Measurements from ENCODE around the gene MALAT1. TPM values are rescaled to one million over a fixed set of nuclear protein-coding genes. Genes with fewer than 3 reads are reported as not detected.
A peak's percentile ranks its signal among the peaks of the same experiment; 100 is the strongest.

The MALAT1 gene
- total RNA-seq, 2 experiments from 2014 or later = 2,463 to 2,829 TPM

DNA sequence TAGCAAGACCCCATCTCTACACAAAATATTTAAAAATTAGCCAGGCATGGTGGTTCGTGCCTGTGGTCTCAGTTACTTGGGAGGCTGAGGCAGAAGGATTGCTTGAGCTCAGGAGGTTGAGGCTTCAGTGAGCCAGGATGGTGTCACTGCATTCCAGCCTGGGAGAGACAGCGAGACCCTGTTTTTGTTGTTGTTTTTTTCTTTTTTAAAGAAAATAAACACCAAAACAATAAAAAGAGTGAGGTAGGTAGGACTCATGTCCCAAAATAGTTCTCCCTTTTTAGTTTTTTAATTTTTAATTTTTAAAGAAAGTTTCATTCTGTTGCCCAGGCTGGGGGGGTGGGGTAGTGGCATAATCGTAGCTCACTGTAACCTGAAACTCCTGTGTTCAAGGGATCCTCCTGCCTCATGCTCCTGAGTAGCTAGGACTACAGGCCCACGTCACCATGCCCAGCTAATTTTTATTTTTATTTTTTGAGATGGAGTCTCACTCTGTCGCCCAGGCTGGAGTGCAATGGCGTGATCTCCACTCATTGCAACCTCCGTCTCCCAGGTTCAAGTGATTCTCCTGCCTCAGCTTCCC is 25.5 kb upstream of the MALAT1 start:
- no peak for DNase-seq
- H3K36me3 Mint-ChIP-seq = peaks cover 6% of the 10 kb centered on the region
- H3K27ac Mint-ChIP-seq = peak overlapping the region; percentile 98
- peaks cover 34% of the 10 kb centered on the region for H3K4me1 Mint-ChIP-seq
- no peaks in the 10 kb centered on the region for H3K9me3 Mint-ChIP-seq
- H3K4me3 Mint-ChIP-seq = no peak overlapping the region
- H3K27me3 Mint-ChIP-seq = no peaks in the 10 kb centered on the region

DNA sequence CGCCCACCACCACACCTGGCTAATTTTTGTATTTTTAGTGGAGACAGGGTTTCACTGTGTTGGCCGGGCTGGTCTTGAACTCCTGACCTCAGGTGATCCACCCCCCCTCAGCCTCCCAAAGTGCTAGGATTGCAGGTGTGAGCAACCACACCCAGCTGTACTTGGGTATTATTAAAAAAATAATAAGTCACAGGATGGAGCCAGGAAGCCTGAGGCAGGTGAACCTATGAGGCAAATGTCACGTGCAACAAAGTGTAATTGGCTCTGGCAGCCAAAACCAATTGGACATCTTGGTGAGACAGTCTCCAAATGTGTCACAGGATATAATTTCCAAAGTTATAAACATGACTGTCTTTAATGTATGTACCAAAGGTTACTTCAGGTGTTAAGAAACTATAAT is 24.0 kb upstream of the MALAT1 start:
- Mint-ChIP-seq H3K4me1 (peaks cover 38% of the 10 kb centered on the region), H3K27ac (peak overlapping the region; percentile 34), H3K4me3 (peak overlapping the region; percentile 22), H3K27me3 (no peaks in the 10 kb centered on the region), H3K9me3 (no peaks in the 10 kb centered on the region), H3K36me3 (peaks cover 6% of the 10 kb centered on the region)
- DNase-seq = no peak

DNA sequence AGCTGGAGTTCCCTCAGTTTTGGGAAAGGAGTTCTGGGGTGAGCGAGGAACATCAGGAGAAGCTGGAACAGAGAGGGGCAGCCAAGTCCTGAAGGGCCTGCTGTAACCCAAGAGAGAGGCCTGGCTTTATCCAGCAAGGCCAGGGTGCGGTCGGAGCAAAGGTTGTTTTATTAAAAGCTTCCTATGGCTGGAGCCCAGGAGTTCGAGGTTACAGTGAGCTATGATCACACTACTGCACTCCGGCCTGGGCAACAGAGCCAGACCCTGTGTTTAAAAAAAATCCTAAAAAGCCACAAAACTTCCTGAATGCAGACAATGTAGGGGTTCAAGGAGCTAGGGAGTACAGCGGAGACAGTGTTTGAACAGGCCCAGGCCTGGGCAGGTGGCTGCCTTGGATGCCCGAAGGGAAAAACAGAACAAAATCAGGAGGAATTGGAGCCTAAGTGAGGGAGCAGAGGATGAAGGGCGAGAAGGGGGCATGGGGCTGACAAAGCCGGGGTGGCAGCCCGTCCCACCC is 22.2 kb upstream of the MALAT1 start:
- Mint-ChIP-seq H3K27ac (peak overlapping the region; percentile 99), H3K4me3 (peak overlapping the region; percentile 95), H3K27me3 (no peaks in the 10 kb centered on the region), H3K36me3 (peaks cover 6% of the 10 kb centered on the region), H3K9me3 (no peaks in the 10 kb centered on the region), H3K4me1 (peaks cover 28% of the 10 kb centered on the region)
- DNase-seq = no peak

GRCh38 chr11:65477149-65477965 is 21.5 kb upstream of the MALAT1 start:
- peaks cover 6% of the 10 kb centered on the region for H3K36me3 Mint-ChIP-seq
- H3K27ac Mint-ChIP-seq = peak overlapping the region; percentile 99
- peak; percentile 95 for DNase-seq
- no peaks in the 10 kb centered on the region for H3K27me3 Mint-ChIP-seq
- peak overlapping the region; percentile 95 for H3K4me3 Mint-ChIP-seq
- peaks cover 22% of the 10 kb centered on the region for H3K4me1 Mint-ChIP-seq
- H3K9me3 Mint-ChIP-seq = no peaks in the 10 kb centered on the region

- peaks cover 16% of the 10 kb centered on the region for H3K4me1 Mint-ChIP-seq
- H3K9me3 Mint-ChIP-seq = no peaks in the 10 kb centered on the region
- DNase-seq = no peak
- no peaks in the 10 kb centered on the region for H3K27me3 Mint-ChIP-seq
- no peak overlapping the region for H3K4me3 Mint-ChIP-seq
- H3K36me3 Mint-ChIP-seq = peaks cover 6% of the 10 kb centered on the region
- H3K27ac Mint-ChIP-seq = no peak overlapping the region
Measured at GRCh38 chr11:65478388-65479183, 20.3 kb upstream of the MALAT1 start.

GRCh38 chr11:65479184-65480145 is 19.4 kb upstream of the MALAT1 start:
- H3K4me3 Mint-ChIP-seq = no peak overlapping the region
- H3K9me3 Mint-ChIP-seq = no peaks in the 10 kb centered on the region
- H3K36me3 Mint-ChIP-seq = peaks cover 6% of the 10 kb centered on the region
- peaks cover 16% of the 10 kb centered on the region for H3K4me1 Mint-ChIP-seq
- no peak for DNase-seq
- H3K27me3 Mint-ChIP-seq = no peaks in the 10 kb centered on the region
- H3K27ac Mint-ChIP-seq = no peak overlapping the region

DNA sequence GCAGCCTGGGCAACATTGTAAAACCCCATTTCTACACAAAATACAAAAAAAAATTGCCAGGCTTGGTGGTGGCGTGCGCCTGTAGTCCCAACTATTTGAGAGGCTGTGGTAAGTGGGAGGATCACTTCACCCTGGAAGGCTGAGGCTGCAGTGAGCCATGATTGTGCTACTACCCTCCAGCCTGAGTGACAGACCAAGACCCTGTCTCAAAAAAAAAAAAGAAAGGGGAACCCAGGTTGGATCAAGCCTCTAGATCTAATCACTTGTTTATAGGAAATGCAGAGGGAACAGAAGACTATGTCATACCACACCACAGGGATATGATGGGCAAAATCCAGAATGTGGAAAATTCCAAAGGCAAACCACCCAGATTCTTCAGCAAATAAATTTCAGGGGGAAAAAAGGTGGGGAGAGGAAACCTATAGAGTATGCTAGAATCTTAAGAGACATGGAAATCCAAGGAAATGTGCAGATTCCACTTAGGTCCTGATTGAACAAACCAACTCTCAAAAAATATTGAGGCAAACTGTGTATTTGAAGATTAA is 16.5 kb upstream of the MALAT1 start:
- Mint-ChIP-seq H3K4me3 (no peak overlapping the region), H3K27me3 (no peaks in the 10 kb centered on the region), H3K27ac (no peak overlapping the region), H3K4me1 (peaks cover 19% of the 10 kb centered on the region), H3K9me3 (no peaks in the 10 kb centered on the region), H3K36me3 (no peaks in the 10 kb centered on the region)
- DNase-seq = no peak

GRCh38 chr11:65485920-65486219 is 13.0 kb upstream of the MALAT1 start:
- no peak overlapping the region for H3K27ac Mint-ChIP-seq
- DNase-seq = no peak
- H3K9me3 Mint-ChIP-seq = no peaks in the 10 kb centered on the region
- peaks cover 32% of the 10 kb centered on the region for H3K4me1 Mint-ChIP-seq
- no peaks in the 10 kb centered on the region for H3K36me3 Mint-ChIP-seq
- H3K27me3 Mint-ChIP-seq = no peaks in the 10 kb centered on the region
- no peak overlapping the region for H3K4me3 Mint-ChIP-seq

- no peaks in the 10 kb centered on the region for H3K27me3 Mint-ChIP-seq
- H3K4me1 Mint-ChIP-seq = peaks cover 37% of the 10 kb centered on the region
- H3K4me3 Mint-ChIP-seq = no peak overlapping the region
- H3K27ac Mint-ChIP-seq = peak overlapping the region; percentile 76
- no peak for DNase-seq
- H3K36me3 Mint-ChIP-seq = no peaks in the 10 kb centered on the region
- no peaks in the 10 kb centered on the region for H3K9me3 Mint-ChIP-seq
Measured at GRCh38 chr11:65486570-65487466, 12.0 kb upstream of the MALAT1 start.

DNA sequence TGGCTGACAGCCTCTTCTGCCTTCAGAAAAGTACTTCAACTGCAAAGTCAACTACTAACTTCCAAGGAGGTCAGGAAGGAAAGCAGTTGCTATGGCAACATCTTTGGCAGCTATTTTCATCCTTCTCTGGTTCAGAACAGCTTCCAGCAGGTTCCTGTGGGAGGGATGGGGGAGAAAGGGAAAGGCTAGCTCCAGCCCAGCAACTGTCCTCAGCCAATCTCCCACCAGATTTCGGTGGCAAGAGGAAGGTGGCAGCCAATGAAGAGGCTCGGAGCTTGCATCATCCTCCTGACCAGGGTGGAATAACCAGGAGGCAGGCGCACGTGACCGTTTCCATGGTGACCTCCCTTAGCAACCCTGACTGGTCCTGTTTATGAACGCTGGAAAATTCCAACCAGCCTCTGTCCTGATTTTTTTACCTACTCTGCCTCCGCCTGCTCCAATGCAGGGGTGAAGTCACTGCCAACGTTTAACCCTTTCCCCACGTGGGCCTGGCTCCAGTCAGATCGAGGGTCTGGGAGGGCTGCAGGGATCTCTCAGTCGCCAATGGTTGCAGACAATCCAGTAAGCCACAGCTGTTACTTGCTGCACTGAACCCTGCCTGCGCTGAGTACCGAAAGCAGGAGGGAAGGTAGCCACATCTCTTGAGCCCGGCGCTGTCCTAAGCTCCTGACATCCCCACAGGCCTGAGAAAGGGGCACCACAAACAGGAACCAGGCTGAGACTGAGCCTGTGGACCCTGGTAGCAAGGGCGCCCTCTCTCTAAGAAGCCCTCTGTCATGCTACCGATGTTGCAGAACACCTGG is 11.2 kb upstream of the MALAT1 start:
- no peak for DNase-seq

DNA sequence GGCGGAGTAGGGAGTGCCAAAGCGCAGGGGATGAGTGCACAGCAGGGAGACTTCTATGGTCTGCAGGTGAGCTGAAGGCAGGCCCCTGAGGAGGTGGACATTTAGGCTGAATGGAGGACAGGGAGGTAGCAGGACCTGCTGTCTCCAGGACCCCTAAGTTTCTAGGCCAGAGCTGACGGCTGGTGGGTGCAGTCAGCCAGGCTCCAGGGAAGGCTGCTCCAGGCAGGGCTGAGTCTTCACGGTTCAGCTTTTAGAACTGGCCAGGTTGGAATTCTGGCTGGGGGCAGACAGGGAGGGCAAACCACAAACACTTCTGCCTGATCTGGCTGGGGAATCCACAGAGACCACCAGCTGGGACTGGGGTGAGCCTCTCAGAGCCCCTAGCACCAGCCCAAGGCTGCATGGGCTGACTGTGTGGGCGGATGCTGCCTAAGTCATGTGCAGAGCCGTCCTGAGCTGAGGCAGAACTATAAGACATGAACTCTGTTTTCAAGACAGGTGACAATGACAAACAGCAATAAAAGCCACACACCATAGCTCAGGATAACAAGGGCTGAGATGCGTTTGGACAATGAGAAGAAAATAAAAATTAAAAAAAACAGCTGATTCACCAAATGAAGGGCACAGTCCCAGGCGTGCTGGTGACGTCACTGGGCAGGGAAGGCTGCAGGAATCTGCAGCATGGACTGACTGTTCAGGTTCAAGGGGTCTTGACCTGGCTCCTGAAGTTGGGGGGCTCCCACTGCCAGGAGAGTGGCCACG is 10.4 kb upstream of the MALAT1 start:
- no peak overlapping the region for H3K4me3 Mint-ChIP-seq
- H3K4me1 Mint-ChIP-seq = peaks cover 53% of the 10 kb centered on the region
- no peaks in the 10 kb centered on the region for H3K9me3 Mint-ChIP-seq
- no peak for DNase-seq
- no peaks in the 10 kb centered on the region for H3K27me3 Mint-ChIP-seq
- no peaks in the 10 kb centered on the region for H3K36me3 Mint-ChIP-seq
- H3K27ac Mint-ChIP-seq = peak overlapping the region; percentile 76

More for the DNA sequence above, 11.2 kb upstream of the MALAT1 start:
- Mint-ChIP-seq H3K4me1 (peaks cover 46% of the 10 kb centered on the region), H3K36me3 (no peaks in the 10 kb centered on the region), H3K9me3 (no peaks in the 10 kb centered on the region), H3K4me3 (peak overlapping the region; percentile 4), H3K27me3 (no peaks in the 10 kb centered on the region), H3K27ac (peak overlapping the region; percentile 76)

DNA sequence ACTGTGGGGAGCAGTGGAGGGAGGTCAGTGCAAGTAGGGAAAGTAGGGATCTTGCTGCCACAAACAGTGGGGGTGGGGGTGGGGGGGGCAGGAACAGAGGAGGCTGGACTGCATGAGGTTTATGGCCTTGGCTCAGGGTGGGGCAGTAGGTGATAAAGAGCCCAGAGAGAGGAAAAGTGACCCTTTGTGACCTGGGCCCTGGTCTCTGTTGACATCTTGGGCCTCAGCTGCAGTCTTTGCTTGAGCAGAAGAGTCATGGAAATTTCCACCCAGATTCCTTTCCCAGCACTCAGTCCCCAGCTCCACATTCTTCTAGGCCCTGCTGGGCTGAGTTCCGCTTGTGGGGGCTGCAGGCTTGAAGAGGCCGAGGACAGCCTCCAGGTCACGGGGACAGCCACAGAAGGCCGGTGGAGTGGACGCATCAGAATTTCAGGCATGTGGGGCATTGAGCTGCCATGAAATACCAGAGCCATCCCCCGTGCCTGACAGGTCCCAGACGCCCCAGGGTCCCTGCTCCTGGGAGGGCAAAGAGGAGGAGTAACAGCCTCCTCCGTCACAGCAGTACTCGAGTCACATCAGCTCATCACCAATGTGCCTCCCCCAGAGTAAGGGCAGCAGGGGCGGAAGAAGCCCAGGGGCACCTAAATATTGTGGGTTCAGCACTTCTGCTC is 9.7 kb upstream of the MALAT1 start:
- DNase-seq = no peak
- H3K4me3 Mint-ChIP-seq = no peak overlapping the region
- no peaks in the 10 kb centered on the region for H3K27me3 Mint-ChIP-seq
- H3K4me1 Mint-ChIP-seq = peaks cover 59% of the 10 kb centered on the region
- H3K27ac Mint-ChIP-seq = no peak overlapping the region
- H3K36me3 Mint-ChIP-seq = no peaks in the 10 kb centered on the region
- H3K9me3 Mint-ChIP-seq = no peaks in the 10 kb centered on the region
